OCI-LY3 (cell line): ENCODE results near the gene GRIA2.

Experiments used
- EZH2phosphoT487 ChIP-seq: fragments of 200-600 bp; shearing (Covaris generic); IDR thresholded peaks from 2 replicates; pipeline ENCODE4 v1.6.1; 2018; ENCODE audit warnings: antibody characterized with exemption, mixed run types, low read depth
- TF ChIP-seq, protein P1 (sequence below): fragments of 200-600, 300-600 bp; sonication (generic); IDR thresholded peaks from 2 replicates; pipeline ENCODE4 v1.5.1; 2014; ENCODE audit warnings: antibody characterized with exemption, low read length, low read depth

DNA sequence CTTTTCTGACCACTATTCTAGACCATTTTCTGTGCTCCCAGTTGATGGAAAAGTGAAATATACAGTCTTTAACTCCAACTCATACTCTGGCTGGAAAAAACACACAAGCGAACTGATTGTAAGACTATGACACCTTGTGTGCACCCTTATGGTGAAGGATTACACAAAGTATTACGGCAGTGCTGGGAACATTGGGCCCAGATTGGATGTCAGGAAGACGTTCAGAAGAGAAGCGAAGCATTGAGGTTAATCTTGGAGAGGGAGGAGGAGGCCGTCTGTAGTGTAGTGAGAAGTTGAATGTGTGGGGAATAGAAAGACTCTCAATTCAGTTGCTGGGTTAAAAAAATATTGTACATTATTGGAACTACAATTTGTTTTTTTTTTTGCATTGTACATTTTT is 50.0 kb downstream of the GRIA2 start:
- TF ChIP-seq, protein P1, sequence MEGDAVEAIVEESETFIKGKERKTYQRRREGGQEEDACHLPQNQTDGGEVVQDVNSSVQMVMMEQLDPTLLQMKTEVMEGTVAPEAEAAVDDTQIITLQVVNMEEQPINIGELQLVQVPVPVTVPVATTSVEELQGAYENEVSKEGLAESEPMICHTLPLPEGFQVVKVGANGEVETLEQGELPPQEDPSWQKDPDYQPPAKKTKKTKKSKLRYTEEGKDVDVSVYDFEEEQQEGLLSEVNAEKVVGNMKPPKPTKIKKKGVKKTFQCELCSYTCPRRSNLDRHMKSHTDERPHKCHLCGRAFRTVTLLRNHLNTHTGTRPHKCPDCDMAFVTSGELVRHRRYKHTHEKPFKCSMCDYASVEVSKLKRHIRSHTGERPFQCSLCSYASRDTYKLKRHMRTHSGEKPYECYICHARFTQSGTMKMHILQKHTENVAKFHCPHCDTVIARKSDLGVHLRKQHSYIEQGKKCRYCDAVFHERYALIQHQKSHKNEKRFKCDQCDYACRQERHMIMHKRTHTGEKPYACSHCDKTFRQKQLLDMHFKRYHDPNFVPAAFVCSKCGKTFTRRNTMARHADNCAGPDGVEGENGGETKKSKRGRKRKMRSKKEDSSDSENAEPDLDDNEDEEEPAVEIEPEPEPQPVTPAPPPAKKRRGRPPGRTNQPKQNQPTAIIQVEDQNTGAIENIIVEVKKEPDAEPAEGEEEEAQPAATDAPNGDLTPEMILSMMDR = no peak
- TF ChIP-seq EZH2phosphoT487 = no peak
